Fibroblast of mammary gland (primary cell): ENCODE data around the gene TMC1.
"Not testable (repeated sequence)": the region's sequence is repeated elsewhere in the genome, so short reads cannot be mapped to it uniquely, and the experiment has no call there.

Experiments used
- DNase-seq: peaks from one replicate; pipeline ENCODE4 v3.0.0-alpha.2; 2010; ENCODE audit warnings: low read depth
- H3K4me3 ChIP-seq: 2 replicates; pipeline ENCODE4 v1.5.1; 2011; ENCODE audit warnings: low read depth, mild to moderate bottlenecking, low read length, moderate library complexity; ENCODE audit not compliant: control insufficient read depth
- TF ChIP-seq, protein P1 (sequence below): conservative IDR thresholded peaks from 2 replicates; pipeline ENCODE4 v1.5.1; 2011; ENCODE audit warnings: low read depth, low read length, inconsistent platforms; ENCODE audit not compliant: control insufficient read depth, insufficient read depth

The TMC1 gene

DNA sequence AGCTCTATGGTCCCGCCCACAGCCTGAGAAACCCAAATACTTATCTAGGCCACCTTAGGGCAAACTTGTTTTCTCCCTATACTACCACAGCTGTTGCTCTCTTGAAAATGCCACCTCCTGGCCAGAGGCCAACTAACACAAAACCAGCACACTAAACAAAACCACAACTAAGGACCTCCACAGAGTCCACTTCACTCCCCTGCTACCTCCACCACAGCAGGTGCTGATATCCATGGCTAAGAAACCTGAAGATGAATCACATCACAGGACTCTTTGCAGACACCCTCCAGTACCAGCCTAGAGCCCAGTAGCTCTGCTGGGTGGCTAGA lies 323.0 kb downstream of the TMC1 start:
- DNase-seq = no peak
- TF ChIP-seq, protein P1, sequence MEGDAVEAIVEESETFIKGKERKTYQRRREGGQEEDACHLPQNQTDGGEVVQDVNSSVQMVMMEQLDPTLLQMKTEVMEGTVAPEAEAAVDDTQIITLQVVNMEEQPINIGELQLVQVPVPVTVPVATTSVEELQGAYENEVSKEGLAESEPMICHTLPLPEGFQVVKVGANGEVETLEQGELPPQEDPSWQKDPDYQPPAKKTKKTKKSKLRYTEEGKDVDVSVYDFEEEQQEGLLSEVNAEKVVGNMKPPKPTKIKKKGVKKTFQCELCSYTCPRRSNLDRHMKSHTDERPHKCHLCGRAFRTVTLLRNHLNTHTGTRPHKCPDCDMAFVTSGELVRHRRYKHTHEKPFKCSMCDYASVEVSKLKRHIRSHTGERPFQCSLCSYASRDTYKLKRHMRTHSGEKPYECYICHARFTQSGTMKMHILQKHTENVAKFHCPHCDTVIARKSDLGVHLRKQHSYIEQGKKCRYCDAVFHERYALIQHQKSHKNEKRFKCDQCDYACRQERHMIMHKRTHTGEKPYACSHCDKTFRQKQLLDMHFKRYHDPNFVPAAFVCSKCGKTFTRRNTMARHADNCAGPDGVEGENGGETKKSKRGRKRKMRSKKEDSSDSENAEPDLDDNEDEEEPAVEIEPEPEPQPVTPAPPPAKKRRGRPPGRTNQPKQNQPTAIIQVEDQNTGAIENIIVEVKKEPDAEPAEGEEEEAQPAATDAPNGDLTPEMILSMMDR = no peak
- H3K4me3 ChIP-seq = no peak overlapping the region

DNA sequence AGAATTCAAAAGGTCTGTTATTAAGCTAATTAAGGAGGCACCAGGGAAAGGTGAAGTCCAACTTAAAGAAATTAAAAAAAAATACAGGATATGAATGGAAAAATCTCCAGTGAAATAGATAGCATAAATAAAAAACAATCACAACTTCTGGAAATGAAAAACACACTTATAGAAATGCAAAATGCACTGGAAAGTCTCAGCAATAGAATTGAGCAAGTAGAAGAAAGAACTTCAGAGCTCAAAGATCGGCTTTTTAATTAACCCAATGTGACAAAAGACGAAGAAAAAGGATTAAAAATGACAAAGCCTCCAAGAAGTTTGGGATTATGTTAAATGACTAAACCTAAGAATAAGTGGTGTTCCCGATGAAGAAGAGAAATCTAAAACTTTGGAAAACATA lies 323.6 kb downstream of the TMC1 start:
- DNase-seq, H3K4me3 ChIP-seq: not testable (repeated sequence)

DNA sequence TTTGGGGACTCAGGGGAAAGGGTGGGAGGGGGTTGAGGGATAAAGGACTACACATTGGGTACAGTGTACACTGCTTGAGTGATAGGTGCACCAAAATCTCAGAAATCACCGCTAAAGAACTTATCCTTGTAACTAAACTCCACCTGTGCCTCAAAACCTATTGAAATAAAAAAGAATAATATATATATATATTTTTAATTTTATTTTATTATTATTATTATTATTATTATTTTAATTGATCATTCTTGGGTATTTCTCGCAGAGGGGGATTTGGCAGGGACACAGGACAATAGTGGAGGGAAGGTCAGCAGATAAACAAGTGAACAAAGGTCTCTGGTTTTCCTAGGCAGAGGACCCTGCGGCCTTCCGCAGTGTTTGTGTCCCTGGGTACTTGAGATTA lies 328.8 kb downstream of the TMC1 start:
- H3K4me3 ChIP-seq, DNase-seq: not testable (repeated sequence)

DNA sequence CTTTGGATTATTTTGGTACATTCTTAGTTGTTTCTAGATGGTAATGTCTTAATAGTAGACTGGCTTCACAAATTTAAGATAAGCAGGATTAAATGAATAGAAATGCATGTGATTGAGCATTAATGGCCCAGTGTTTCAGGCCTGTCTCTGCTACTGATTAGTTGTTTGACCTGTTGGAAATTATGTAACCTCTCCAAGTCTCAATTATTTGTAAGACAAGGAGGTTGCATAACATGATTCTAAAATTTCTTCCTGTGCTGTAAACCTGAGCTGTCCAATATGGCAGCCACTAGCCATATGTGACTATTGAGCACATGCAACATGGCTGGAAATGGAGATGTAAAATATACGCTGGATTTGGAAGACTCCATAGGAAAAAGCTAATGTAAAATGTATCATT lies 333.9 kb downstream of the TMC1 start:
- DNase-seq = no peak
- no peak overlapping the region for H3K4me3 ChIP-seq
- TF ChIP-seq, protein P1 = no peak

DNA sequence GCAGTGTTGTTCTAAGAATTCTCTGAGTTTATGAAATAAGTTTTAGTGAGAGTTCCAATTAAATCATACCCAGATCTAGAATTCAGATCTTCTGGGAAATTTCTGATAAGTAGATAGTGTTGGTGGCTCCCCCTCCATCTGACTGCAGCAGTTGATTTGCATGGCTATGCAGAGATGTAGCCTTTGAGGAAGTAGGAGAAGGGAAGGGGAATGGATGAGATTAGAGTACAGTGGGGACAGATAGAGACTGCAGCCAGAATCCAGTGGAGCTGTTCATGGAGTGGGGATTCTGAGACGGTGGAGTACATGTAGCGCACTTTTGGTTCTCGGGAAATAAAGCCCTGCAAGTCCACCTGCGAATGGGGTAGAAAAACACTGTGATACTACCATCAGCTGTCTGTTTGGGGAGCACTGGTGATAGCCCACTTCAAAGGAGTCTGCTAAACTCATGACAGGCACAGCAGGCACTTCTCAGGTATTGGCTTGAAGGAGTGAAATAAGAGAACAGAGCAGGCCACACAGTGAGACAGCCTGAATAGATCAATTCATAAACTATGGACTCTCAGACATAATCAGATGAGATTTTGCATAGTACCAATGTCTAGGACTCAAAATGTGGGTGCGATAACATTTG lies 334.6 kb downstream of the TMC1 start:
- H3K4me3 ChIP-seq = no peak overlapping the region
- TF ChIP-seq, protein P1 = no peak
- DNase-seq = no peak

DNA sequence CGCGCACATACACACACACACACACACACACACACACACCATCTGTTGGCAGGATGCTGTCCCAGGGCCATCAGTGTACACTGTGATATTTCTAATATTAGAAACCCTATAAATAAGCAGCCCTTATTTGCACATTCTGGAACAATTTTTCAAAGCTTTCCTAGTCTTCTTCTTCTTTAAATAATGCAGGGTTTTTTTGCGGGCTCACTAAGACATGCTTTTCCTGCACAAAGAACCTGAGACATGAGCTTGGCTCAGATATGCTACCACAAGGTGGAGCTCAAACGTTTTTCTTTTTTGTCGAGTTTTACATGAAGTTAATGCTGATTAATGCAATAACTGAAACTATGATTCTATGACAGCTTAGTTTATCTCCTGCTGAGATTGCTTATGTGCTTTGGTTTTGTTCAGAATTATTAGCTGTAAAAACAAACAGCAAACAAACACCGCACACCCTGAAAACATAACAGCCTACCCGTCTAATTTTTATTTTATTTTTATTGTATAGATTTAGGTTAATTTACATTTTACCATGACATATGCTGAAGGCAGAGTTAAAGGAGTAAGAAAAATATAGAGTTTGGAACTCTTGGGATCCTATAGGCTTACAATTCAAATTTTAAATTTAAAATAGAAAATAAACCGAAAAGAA lies 335.7 kb downstream of the TMC1 start:
- peak; percentile 76 for DNase-seq
- no peak overlapping the region for H3K4me3 ChIP-seq
- TF ChIP-seq, protein P1 = peak; percentile 75

DNA sequence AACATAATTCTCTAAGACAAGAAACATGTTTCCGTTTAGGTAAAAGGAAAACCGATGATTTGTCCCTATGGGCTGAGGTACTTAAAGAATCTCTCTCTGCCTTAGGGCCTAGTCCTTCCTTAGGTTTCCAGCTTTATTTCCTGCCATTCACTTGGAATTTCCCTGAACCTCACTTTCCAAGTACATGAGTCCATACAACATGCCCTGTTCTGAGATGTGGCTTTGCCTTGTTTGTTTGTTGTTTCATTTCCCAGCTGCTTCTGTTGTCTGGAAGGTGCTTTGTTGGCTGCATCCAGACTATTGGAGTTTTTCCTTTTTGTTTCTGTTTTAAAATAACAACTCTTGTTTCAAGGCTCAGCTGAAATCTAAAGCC lies 336.2 kb downstream of the TMC1 start:
- TF ChIP-seq, protein P1 = no peak
- no peak for DNase-seq
- no peak overlapping the region for H3K4me3 ChIP-seq
